H9 (cell line): ENCODE measurements around the gene CSF2. TPM values are rescaled to one million over a fixed set of nuclear protein-coding genes. Genes with fewer than 3 reads are reported as not detected.

Experiments used
- DNase-seq: peaks from one replicate; pipeline ENCODE4 v3.0.0-alpha.2; 2017
- H2AFZ ChIP-seq: one replicate; pipeline ENCODE4 v1.6.1; 2013; ENCODE audit warnings: mild to moderate bottlenecking, low read length, control low read depth, moderate library complexity
- H2AK5ac ChIP-seq: 2 replicates; pipeline ENCODE4 v1.6.1; 2013; ENCODE audit warnings: low read length, control low read depth, mixed read lengths; ENCODE audit not compliant: insufficient read length
- H2BK120ac ChIP-seq: one replicate; pipeline ENCODE4 v1.6.1; 2013; ENCODE audit warnings: low read depth, mild to moderate bottlenecking, low read length, control low read depth, inconsistent platforms; ENCODE audit not compliant: poor library complexity, severe bottlenecking
- H2BK12ac ChIP-seq: 2 replicates; pipeline ENCODE4 v1.6.1; 2013; ENCODE audit warnings: low read length, control low read depth, mixed read lengths, low read depth; ENCODE audit not compliant: insufficient read length
- H2BK15ac ChIP-seq: 2 replicates; pipeline ENCODE4 v1.6.1; 2013; ENCODE audit warnings: low read depth, low read length, control low read depth
- H2BK20ac ChIP-seq: one replicate; pipeline ENCODE4 v1.6.1; 2013; ENCODE audit warnings: low read depth, mild to moderate bottlenecking, low read length, control low read depth, inconsistent platforms; ENCODE audit not compliant: poor library complexity, severe bottlenecking
- H2BK5ac ChIP-seq: 2 replicates; pipeline ENCODE4 v1.6.1; 2013; ENCODE audit warnings: low read length, control low read depth, mixed read lengths; ENCODE audit not compliant: insufficient read length
- H3K14ac ChIP-seq: 2 replicates; pipeline ENCODE4 v1.6.1; 2013; ENCODE audit warnings: low read length, control low read depth; ENCODE audit not compliant: insufficient read depth
- H3K18ac ChIP-seq: 2 replicates; pipeline ENCODE4 v1.6.1; 2013; ENCODE audit warnings: low read depth, mild to moderate bottlenecking, mixed read lengths, low read length, control low read depth; ENCODE audit not compliant: insufficient read length
- H3K23ac ChIP-seq: 2 replicates; pipeline ENCODE4 v1.6.1; 2013; ENCODE audit warnings: low read length, control low read depth, mixed read lengths, low read depth; ENCODE audit not compliant: insufficient read length
- H3K23me2 ChIP-seq: 2 replicates; pipeline ENCODE4 v1.6.1; 2013; ENCODE audit warnings: low read depth, mild to moderate bottlenecking, mixed read lengths, low read length, control low read depth; ENCODE audit not compliant: insufficient read length, poor library complexity, severe bottlenecking
- H3K27ac ChIP-seq: 2 replicates; pipeline ENCODE4 v1.5.1; 2013; ENCODE audit warnings: low read length, control low read depth, mixed read lengths, low read depth; ENCODE audit not compliant: insufficient read length
- H3K27me3 ChIP-seq: 2 replicates; pipeline ENCODE4 v1.6.1; 2013; ENCODE audit warnings: low read length, control low read depth, inconsistent platforms; ENCODE audit not compliant: insufficient read depth
- H3K4ac ChIP-seq: 2 replicates; pipeline ENCODE4 v1.6.1; 2013; ENCODE audit warnings: low read depth, mild to moderate bottlenecking, control low read depth, inconsistent platforms, low read length, moderate library complexity
- H3K4me1 ChIP-seq: 2 replicates; pipeline ENCODE4 v1.6.1; 2013; ENCODE audit warnings: low read length, control low read depth, inconsistent platforms; ENCODE audit not compliant: insufficient read depth
- H3K4me2 ChIP-seq: 2 replicates; pipeline ENCODE4 v1.6.1; 2013; ENCODE audit warnings: low read length, control low read depth, mixed read lengths; ENCODE audit not compliant: insufficient read length, insufficient read depth
- H3K56ac ChIP-seq: 2 replicates; pipeline ENCODE4 v1.6.1; 2013; ENCODE audit warnings: low read depth, mild to moderate bottlenecking, mixed read lengths, low read length, control low read depth; ENCODE audit not compliant: insufficient read length
- H3K79me1 ChIP-seq: 2 replicates; pipeline ENCODE4 v1.6.1; 2013; ENCODE audit warnings: low read depth, mild to moderate bottlenecking, moderate library complexity, low read length, control low read depth, inconsistent platforms; ENCODE audit not compliant: insufficient read depth, poor library complexity, severe bottlenecking
- H3K79me2 ChIP-seq: 2 replicates; pipeline ENCODE4 v1.6.1; 2013; ENCODE audit warnings: low read length, control low read depth, inconsistent platforms; ENCODE audit not compliant: insufficient read depth
- H3K9ac ChIP-seq: 2 replicates; pipeline ENCODE4 v1.6.1; 2013; ENCODE audit warnings: low read length, control low read depth, mixed read lengths; ENCODE audit not compliant: insufficient read length; ENCODE audit errors: extremely low read depth
- H3K9me3 ChIP-seq: one replicate; pipeline ENCODE4 v1.6.1; 2013; ENCODE audit warnings: low read depth, low read length, inconsistent platforms; ENCODE audit not compliant: control insufficient read depth
- H3T11ph ChIP-seq: one replicate; pipeline ENCODE4 v1.6.1; 2013; ENCODE audit warnings: mild to moderate bottlenecking, low read length, control low read depth, inconsistent platforms
- H4K20me1 ChIP-seq: one replicate; pipeline ENCODE4 v1.6.1; 2013; ENCODE audit not compliant: control insufficient read depth, insufficient read length, insufficient read depth
- H4K5ac ChIP-seq: 2 replicates; pipeline ENCODE4 v1.6.1; 2013; ENCODE audit warnings: low read depth, mild to moderate bottlenecking, mixed read lengths, low read length, control low read depth; ENCODE audit not compliant: insufficient read length
- H4K8ac ChIP-seq: replicated peaks from 2 replicates; pipeline ENCODE4 v1.6.1; 2013; ENCODE audit warnings: low read length, control low read depth, mixed read lengths, low read depth; ENCODE audit not compliant: insufficient read length
- H4K91ac ChIP-seq: 2 replicates; pipeline ENCODE4 v1.6.1; 2013; ENCODE audit warnings: low read depth, mild to moderate bottlenecking, moderate library complexity, mixed read lengths, low read length, control low read depth; ENCODE audit not compliant: insufficient read length
- H3K27ac Mint-ChIP-seq, 3 experiments: 2 replicates in 2 of 3; 3 replicates in 1 of 3; pipeline ENCODE4 v1.8.0; 2020 to 2021; ENCODE audit warnings: mixed read lengths in 3 of 3, mild to moderate bottlenecking in 1 of 3, moderate library complexity in 1 of 3
- H3K27me3 Mint-ChIP-seq: 2 replicates; pipeline ENCODE4 v1.8.0; 2021; ENCODE audit warnings: low read depth, mild to moderate bottlenecking, moderate library complexity, mixed read lengths
- H3K36me3 Mint-ChIP-seq, 3 experiments: 2 replicates in 2 of 3; 3 replicates in 1 of 3; pipeline ENCODE4 v1.8.0; 2020 to 2021; ENCODE audit warnings: low read depth in 3 of 3, mixed read lengths in 3 of 3; ENCODE audit not compliant: insufficient read depth in 1 of 3
- H3K4me1 Mint-ChIP-seq, 2 experiments: 2 replicates each; pipeline ENCODE4 v1.8.0; 2020; ENCODE audit warnings: mixed read lengths in 2 of 2
- H3K4me3 Mint-ChIP-seq, 2 experiments: 2 replicates in 1 of 2; 3 replicates in 1 of 2; pipeline ENCODE4 v1.8.0; 2020 to 2021; ENCODE audit warnings: mild to moderate bottlenecking in 2 of 2, mixed read lengths in 2 of 2, moderate library complexity in 1 of 2
- H3K9me3 Mint-ChIP-seq, 2 experiments: 2 replicates in 1 of 2; 3 replicates in 1 of 2; pipeline ENCODE4 v1.8.0; 2020; ENCODE audit warnings: mild to moderate bottlenecking in 2 of 2, mixed read lengths in 2 of 2, moderate library complexity in 1 of 2
- CTCF ChIP-seq: fragments of 200-600 bp; sonication (generic); conservative IDR thresholded peaks from 3 replicates; pipeline ENCODE4 v1.8.0; 2021; ENCODE audit warnings: antibody characterized with exemption, mild to moderate bottlenecking
- WGBS: extraction: QIAGEN DNeasy Blood & Tissue Kit; methylation state at CpG from one replicate; pipeline ENCODE4 v1.1.7; 2013; ENCODE audit warnings: missing lambda C conversion rate, low lambda C conversion rate, mixed read lengths; ENCODE audit not compliant: insufficient read length; ENCODE audit errors: extremely low coverage; 5-methylcytosine and 5-hydroxymethylcytosine counted together
- total RNA-seq: library from RNA; stranded (reverse); gene quantifications from 2 replicates; pipeline ENCODE4 v1.2.1, GENCODE V29; 2021

CSF2 gene
- total RNA-seq, 1 experiment from 2014 or later: not detected

GRCh38 chr5:132055808-132056609 is 17.6 kb upstream of the CSF2 start:
- H3K4me3 Mint-ChIP-seq: no peak overlapping the region
- no CpG with 5 or more reads among the region's 12 CpGs for WGBS
- H2BK120ac ChIP-seq: no peak overlapping the region

More at GRCh38 chr5:132055808-132056609, 17.6 kb upstream of the CSF2 start:
- no peak overlapping the region for H2BK12ac ChIP-seq
- no peak overlapping the region for H3K14ac ChIP-seq
- H3K9me3 ChIP-seq: no peaks in the 10 kb centered on the region
- H3K9ac ChIP-seq: no peak overlapping the region
- H4K8ac ChIP-seq: no peak overlapping the region
- peaks cover 3% of the 10 kb centered on the region for H3K27me3 Mint-ChIP-seq
- no peaks in the 10 kb centered on the region for H3K4me1 ChIP-seq
- H2BK15ac ChIP-seq: no peak overlapping the region
- H4K5ac ChIP-seq: no peak overlapping the region
- H3T11ph ChIP-seq: no peak overlapping the region
- H2BK20ac ChIP-seq: no peak overlapping the region
- H3K23ac ChIP-seq: no peak overlapping the region
- H4K91ac ChIP-seq: no peak overlapping the region
- H3K27ac Mint-ChIP-seq: no peak overlapping the region
- no peak overlapping the region for H2BK5ac ChIP-seq
- peaks cover 5 to 10% of the 10 kb centered on the region in 2 experiments; a peak in 2 of 4 replicates for H3K4me1 Mint-ChIP-seq
- no peak overlapping the region for H3K56ac ChIP-seq
- TF ChIP-seq CTCF: no peak
- H4K20me1 ChIP-seq: no peaks in the 10 kb centered on the region
- no peak overlapping the region for H3K18ac ChIP-seq
- no peak overlapping the region for H3K27ac ChIP-seq
- no peak overlapping the region for H2AFZ ChIP-seq
- no peaks in the 10 kb centered on the region for H3K36me3 Mint-ChIP-seq
- DNase-seq: peak; percentile 17
- H3K23me2 ChIP-seq: no peaks in the 10 kb centered on the region
- H3K9me3 Mint-ChIP-seq: no peaks in the 10 kb centered on the region
- no peak overlapping the region for H3K4me2 ChIP-seq
- no peaks in the 10 kb centered on the region for H3K79me2 ChIP-seq
- no peak overlapping the region for H2AK5ac ChIP-seq
- no peak overlapping the region for H3K4ac ChIP-seq
- H3K27me3 ChIP-seq: no peaks in the 10 kb centered on the region
- no peaks in the 10 kb centered on the region for H3K79me1 ChIP-seq
